ENCODE measurements around the gene ACHE.
"Not testable (repeated sequence)": the region's sequence is repeated elsewhere in the genome, so short reads cannot be mapped to it uniquely, and the experiment has no call there.

DNA sequence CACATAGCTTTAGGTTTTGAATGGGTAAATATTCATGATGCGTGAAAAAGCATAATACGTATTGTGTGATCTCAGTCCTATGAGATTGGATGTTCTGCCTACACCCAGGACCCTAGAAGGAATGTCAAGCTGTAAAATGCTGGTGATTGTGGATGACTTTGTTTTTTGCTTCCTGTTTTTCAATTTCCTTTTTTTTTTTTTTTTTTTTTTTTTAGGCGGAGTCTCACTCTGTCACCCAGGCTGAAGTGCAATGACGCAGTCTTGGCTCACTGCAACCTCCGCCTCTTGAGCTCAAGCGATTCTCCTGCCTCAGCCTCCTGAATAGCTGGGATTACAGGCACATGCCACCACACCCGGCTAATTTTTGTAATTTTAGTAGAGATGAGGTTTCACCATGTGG lies 14.8 kb upstream of the ACHE start:
- TF ChIP-seq, protein P1, sequence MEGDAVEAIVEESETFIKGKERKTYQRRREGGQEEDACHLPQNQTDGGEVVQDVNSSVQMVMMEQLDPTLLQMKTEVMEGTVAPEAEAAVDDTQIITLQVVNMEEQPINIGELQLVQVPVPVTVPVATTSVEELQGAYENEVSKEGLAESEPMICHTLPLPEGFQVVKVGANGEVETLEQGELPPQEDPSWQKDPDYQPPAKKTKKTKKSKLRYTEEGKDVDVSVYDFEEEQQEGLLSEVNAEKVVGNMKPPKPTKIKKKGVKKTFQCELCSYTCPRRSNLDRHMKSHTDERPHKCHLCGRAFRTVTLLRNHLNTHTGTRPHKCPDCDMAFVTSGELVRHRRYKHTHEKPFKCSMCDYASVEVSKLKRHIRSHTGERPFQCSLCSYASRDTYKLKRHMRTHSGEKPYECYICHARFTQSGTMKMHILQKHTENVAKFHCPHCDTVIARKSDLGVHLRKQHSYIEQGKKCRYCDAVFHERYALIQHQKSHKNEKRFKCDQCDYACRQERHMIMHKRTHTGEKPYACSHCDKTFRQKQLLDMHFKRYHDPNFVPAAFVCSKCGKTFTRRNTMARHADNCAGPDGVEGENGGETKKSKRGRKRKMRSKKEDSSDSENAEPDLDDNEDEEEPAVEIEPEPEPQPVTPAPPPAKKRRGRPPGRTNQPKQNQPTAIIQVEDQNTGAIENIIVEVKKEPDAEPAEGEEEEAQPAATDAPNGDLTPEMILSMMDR (IDR thresholded peaks at IDR 0.05) = not testable (repeated sequence)
- TF ChIP-seq POLR2AphosphoS5 (IDR thresholded peaks at IDR 0.05) = not testable (repeated sequence)
